K562 (cell line): ENCODE results near the gene PNPLA2.

Source experiments
- ATF7 ChIP-seq: fragments of 450-650 bp; IDR thresholded peaks from 2 replicates; pipeline ENCODE4 v1.7.1; 2014; ENCODE audit warnings: mild to moderate bottlenecking, moderate library complexity
- GABPA ChIP-seq: fragments of 200-800 bp; sonication (Bioruptor generic); conservative IDR thresholded peaks from 2 replicates; pipeline ENCODE4 v1.6.1; 2016; ENCODE audit warnings: low read depth, missing genetic modification characterization, missing compliant biosample characterization
- HMG20B ChIP-seq: fragments of 250-450 bp; sonication (Bioruptor Pico); IDR thresholded peaks from 2 replicates; pipeline ENCODE4 v1.5.0; 2021; ENCODE audit warnings: mild to moderate bottlenecking
- KDM1A ChIP-seq, 2 experiments: fragments of 450-650 bp; IDR thresholded peaks; 2 replicates each; pipeline ENCODE4 v1.6.1; 2016; ENCODE audit warnings: mild to moderate bottlenecking in 2 of 2
- L3MBTL2 ChIP-seq: fragments of 450-650 bp; IDR thresholded peaks from 2 replicates; pipeline ENCODE4 v1.6.1; 2016; ENCODE audit warnings: mild to moderate bottlenecking, moderate library complexity
- POLR3G ChIP-seq: IDR thresholded peaks from 2 replicates; pipeline ENCODE4 v1.6.1; 2011; ENCODE audit not compliant: insufficient read length, insufficient replicate concordance; ENCODE audit errors: extremely low read depth
- RAD21 ChIP-seq, 2 experiments: fragments of 250-450 bp in 1 of 2; fragments of 450-650 bp in 1 of 2; sonication (Bioruptor Pico) in 1 of 2; formaldehyde crosslinking in 1 of 2; IDR thresholded peaks in 1 of 2; conservative IDR thresholded peaks in 1 of 2; 2 replicates each; pipeline versions ENCODE4 v1.4.0 to v1.8.0; 2020 to 2022; ENCODE audit warnings: mild to moderate bottlenecking in 2 of 2, moderate library complexity in 1 of 2
- TARDBP ChIP-seq: fragments of 450-650 bp; IDR thresholded peaks from 2 replicates; pipeline ENCODE4 v1.6.1; 2016
- TOE1 ChIP-seq, 2 experiments: fragments of 450-650 bp in 1 of 2; sonication (generic) in 1 of 2; formaldehyde crosslinking in 1 of 2; IDR thresholded peaks; 2 replicates each; pipeline versions ENCODE4 v1.7.1 to v1.8.0; 2016 to 2022; ENCODE audit warnings: borderline replicate concordance in 2 of 2, mild to moderate bottlenecking in 2 of 2, antibody characterized with exemption in 1 of 2, inconsistent platforms in 1 of 2, low read depth in 1 of 2, missing genetic modification reagents in 1 of 2, moderate library complexity in 1 of 2
- ZNF274 ChIP-seq: IDR thresholded peaks from 2 replicates; pipeline ENCODE4 v1.6.1; 2011; ENCODE audit warnings: low read depth, mild to moderate bottlenecking, low read length, moderate library complexity, borderline replicate concordance
- TF ChIP-seq, protein P1 (sequence below), 2 experiments: fragments of 450-650 bp; formaldehyde crosslinking in 1 of 2; IDR thresholded peaks; 2 replicates each; pipeline versions ENCODE4 v1.4.0 to v1.6.1; 2014 to 2020; ENCODE audit warnings: mild to moderate bottlenecking in 2 of 2, borderline replicate concordance in 1 of 2, low read depth in 1 of 2
- TF ChIP-seq, protein P2 (sequence below), 3 experiments: IDR thresholded peaks in 2 of 3; conservative IDR thresholded peaks in 1 of 3; 2 replicates each; pipeline ENCODE4 v1.5.1; 2011 to 2012; ENCODE audit warnings: low read length in 3 of 3, mild to moderate bottlenecking in 3 of 3, control low read depth in 2 of 3, improper control_type of control experiment in 1 of 3, inconsistent platforms in 1 of 3, low read depth in 1 of 3, mixed read lengths in 1 of 3, moderate library complexity in 1 of 3; ENCODE audit not compliant: insufficient read depth in 2 of 3
- TF ChIP-seq, protein P3 (sequence below): fragments of 150-350 bp; IDR thresholded peaks from 2 replicates; pipeline ENCODE4 v1.6.1; 2014; ENCODE audit warnings: low read depth, mild to moderate bottlenecking, low read length, borderline replicate concordance
- TF ChIP-seq, protein P4 (sequence below): sonication (generic); formaldehyde crosslinking; IDR thresholded peaks from 2 replicates; pipeline ENCODE4 v1.9.0; 2022; ENCODE audit warnings: mild to moderate bottlenecking, missing genetic modification reagents

DNA sequence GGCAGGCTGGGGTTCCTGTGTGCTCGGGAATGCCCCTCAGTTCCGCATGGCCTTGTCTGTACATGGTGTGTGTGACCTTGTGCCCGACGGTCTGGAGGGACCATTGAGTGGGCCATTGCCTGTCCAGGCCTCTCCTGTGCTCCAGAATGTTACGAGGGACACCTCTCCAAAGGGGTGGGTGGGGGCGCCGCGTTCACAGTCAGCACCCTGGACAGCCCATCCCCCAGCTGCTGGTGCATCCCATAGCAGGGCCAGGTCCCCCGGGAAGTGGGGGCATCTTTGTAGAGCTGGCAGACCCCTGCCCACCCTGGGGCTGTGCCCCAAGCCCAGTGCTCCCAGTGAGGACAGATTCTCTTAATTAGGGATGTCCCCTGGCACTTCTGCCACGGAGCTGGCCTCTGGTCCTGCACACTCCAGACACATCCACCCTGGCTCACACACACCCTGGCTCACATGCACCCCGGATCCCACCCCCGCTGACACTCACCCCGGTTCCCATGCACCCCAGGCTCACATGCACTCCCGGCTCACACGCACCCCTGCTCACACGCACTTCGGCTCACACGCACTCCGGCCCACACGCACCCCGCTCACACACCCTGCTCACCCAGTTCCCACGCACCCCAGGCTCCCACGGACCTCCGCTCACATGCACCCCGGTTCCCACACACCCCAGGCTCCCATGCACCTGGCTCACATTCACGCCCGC lies 39.5 kb downstream of the PNPLA2 start:
- TF ChIP-seq ATF7 (no peak), TARDBP (no peak), RAD21 (CRISPR knock-in tag; conservative IDR thresholded peaks at IDR 0.05 in 1 of 2, IDR thresholded peaks at IDR 0.05 in 1 of 2) (no peak), KDM1A (IDR thresholded peaks at IDR 0.05) (no peak), POLR3G (no peak), GABPA (tag) (no peak), L3MBTL2 (no peak), TOE1 (IDR thresholded peaks at IDR 0.05; ENCODE audit: borderline replicate concordance) (no peak), TOE1 (CRISPR knock-in tag; IDR thresholded peaks at IDR 0.05; ENCODE audit: borderline replicate concordance, low read depth) (no peak), HMG20B (no peak), ZNF274 (no peak)
- TF ChIP-seq, protein P1, sequence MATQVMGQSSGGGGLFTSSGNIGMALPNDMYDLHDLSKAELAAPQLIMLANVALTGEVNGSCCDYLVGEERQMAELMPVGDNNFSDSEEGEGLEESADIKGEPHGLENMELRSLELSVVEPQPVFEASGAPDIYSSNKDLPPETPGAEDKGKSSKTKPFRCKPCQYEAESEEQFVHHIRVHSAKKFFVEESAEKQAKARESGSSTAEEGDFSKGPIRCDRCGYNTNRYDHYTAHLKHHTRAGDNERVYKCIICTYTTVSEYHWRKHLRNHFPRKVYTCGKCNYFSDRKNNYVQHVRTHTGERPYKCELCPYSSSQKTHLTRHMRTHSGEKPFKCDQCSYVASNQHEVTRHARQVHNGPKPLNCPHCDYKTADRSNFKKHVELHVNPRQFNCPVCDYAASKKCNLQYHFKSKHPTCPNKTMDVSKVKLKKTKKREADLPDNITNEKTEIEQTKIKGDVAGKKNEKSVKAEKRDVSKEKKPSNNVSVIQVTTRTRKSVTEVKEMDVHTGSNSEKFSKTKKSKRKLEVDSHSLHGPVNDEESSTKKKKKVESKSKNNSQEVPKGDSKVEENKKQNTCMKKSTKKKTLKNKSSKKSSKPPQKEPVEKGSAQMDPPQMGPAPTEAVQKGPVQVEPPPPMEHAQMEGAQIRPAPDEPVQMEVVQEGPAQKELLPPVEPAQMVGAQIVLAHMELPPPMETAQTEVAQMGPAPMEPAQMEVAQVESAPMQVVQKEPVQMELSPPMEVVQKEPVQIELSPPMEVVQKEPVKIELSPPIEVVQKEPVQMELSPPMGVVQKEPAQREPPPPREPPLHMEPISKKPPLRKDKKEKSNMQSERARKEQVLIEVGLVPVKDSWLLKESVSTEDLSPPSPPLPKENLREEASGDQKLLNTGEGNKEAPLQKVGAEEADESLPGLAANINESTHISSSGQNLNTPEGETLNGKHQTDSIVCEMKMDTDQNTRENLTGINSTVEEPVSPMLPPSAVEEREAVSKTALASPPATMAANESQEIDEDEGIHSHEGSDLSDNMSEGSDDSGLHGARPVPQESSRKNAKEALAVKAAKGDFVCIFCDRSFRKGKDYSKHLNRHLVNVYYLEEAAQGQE (IDR thresholded peaks at IDR 0.05; ENCODE audit: borderline replicate concordance), result peak; percentile 27; the same call in 1 of the 2 replicates
- TF ChIP-seq, protein P1 (CRISPR knock-in tag; IDR thresholded peaks at IDR 0.05; ENCODE audit: low read depth), result no peak
- TF ChIP-seq, protein P2, sequence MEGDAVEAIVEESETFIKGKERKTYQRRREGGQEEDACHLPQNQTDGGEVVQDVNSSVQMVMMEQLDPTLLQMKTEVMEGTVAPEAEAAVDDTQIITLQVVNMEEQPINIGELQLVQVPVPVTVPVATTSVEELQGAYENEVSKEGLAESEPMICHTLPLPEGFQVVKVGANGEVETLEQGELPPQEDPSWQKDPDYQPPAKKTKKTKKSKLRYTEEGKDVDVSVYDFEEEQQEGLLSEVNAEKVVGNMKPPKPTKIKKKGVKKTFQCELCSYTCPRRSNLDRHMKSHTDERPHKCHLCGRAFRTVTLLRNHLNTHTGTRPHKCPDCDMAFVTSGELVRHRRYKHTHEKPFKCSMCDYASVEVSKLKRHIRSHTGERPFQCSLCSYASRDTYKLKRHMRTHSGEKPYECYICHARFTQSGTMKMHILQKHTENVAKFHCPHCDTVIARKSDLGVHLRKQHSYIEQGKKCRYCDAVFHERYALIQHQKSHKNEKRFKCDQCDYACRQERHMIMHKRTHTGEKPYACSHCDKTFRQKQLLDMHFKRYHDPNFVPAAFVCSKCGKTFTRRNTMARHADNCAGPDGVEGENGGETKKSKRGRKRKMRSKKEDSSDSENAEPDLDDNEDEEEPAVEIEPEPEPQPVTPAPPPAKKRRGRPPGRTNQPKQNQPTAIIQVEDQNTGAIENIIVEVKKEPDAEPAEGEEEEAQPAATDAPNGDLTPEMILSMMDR (IDR thresholded peaks at IDR 0.05 in 2 of 3, conservative IDR thresholded peaks at IDR 0.05 in 1 of 3; ENCODE audit: insufficient read depth in 2 of 3, low read depth in 1 of 3, low read length in 3 of 3), result no peak
- TF ChIP-seq, protein P3, sequence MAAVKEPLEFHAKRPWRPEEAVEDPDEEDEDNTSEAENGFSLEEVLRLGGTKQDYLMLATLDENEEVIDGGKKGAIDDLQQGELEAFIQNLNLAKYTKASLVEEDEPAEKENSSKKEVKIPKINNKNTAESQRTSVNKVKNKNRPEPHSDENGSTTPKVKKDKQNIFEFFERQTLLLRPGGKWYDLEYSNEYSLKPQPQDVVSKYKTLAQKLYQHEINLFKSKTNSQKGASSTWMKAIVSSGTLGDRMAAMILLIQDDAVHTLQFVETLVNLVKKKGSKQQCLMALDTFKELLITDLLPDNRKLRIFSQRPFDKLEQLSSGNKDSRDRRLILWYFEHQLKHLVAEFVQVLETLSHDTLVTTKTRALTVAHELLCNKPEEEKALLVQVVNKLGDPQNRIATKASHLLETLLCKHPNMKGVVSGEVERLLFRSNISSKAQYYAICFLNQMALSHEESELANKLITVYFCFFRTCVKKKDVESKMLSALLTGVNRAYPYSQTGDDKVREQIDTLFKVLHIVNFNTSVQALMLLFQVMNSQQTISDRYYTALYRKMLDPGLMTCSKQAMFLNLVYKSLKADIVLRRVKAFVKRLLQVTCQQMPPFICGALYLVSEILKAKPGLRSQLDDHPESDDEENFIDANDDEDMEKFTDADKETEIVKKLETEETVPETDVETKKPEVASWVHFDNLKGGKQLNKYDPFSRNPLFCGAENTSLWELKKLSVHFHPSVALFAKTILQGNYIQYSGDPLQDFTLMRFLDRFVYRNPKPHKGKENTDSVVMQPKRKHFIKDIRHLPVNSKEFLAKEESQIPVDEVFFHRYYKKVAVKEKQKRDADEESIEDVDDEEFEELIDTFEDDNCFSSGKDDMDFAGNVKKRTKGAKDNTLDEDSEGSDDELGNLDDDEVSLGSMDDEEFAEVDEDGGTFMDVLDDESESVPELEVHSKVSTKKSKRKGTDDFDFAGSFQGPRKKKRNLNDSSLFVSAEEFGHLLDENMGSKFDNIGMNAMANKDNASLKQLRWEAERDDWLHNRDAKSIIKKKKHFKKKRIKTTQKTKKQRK, result no peak
- TF ChIP-seq, protein P4, sequence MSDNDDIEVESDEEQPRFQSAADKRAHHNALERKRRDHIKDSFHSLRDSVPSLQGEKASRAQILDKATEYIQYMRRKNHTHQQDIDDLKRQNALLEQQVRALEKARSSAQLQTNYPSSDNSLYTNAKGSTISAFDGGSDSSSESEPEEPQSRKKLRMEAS (CRISPR knock-in tag), result no peak
